Upper lobe of left lung (tissue), 4 donors: ENCODE measurements around the gene MYH8.

ENCODE experiments used
- EP300 ChIP-seq, 4 donors: sonication (generic); formaldehyde crosslinking; IDR thresholded peaks; one replicate each; pipeline ENCODE4 v1.5.1; 2017; ENCODE audit warnings: antibody characterized with exemption in 4 of 4, control low read depth in 2 of 4
- POLR2A ChIP-seq, 4 donors: fragments of 450-650 bp; IDR thresholded peaks; one replicate each; pipeline ENCODE4 v1.5.1; 2016 to 2017; ENCODE audit warnings: antibody characterized with exemption in 4 of 4, mild to moderate bottlenecking in 2 of 4
- POLR2AphosphoS5 ChIP-seq, 2 donors: sonication (generic); formaldehyde crosslinking; IDR thresholded peaks; one replicate each; pipeline ENCODE4 v1.5.1; 2017; ENCODE audit warnings: antibody characterized with exemption in 2 of 2
- TF ChIP-seq, protein P1 (sequence below), 6 experiments: fragments of 450-650 bp in 4 of 6; fragments of 200-600 bp in 2 of 6; sonication (generic) in 2 of 6; IDR thresholded peaks; one replicate each; pipeline ENCODE4 v1.5.1; 2016 to 2019; ENCODE audit warnings: antibody characterized with exemption in 6 of 6

DNA sequence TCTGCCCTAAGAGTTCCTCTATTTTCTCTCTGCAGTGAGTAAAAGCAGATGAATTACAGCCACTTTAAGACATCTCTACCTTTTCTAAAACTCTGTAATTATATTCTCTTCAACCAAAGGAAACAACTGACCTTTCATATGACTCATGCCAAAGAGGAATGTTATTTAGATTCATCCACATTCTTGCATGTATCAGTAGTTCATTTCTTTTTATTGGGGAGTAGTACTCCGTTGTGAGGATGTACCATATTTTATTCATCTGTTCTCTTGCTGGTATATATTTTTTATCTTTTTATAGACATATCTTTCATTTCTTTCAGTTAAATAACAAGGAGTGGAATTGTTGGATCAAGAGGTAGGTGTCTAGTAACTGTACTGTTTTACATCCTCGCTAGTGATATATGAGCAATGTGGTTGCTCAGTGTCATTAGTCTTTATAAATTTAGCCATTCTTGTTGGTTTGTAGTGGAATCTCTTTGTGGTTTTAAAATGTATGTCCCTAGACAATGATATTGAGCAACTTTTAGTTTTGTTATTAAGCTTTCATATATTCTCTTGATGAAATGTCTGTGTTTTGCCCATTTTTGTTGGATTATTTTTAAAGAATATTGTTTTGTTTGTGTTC, 7.8 kb upstream of the MYH8 start:
- no peak for TF ChIP-seq POLR2AphosphoS5 (IDR thresholded peaks at IDR 0.05)
- TF ChIP-seq POLR2A (IDR thresholded peaks at IDR 0.05) = no peak
- TF ChIP-seq, protein P1, sequence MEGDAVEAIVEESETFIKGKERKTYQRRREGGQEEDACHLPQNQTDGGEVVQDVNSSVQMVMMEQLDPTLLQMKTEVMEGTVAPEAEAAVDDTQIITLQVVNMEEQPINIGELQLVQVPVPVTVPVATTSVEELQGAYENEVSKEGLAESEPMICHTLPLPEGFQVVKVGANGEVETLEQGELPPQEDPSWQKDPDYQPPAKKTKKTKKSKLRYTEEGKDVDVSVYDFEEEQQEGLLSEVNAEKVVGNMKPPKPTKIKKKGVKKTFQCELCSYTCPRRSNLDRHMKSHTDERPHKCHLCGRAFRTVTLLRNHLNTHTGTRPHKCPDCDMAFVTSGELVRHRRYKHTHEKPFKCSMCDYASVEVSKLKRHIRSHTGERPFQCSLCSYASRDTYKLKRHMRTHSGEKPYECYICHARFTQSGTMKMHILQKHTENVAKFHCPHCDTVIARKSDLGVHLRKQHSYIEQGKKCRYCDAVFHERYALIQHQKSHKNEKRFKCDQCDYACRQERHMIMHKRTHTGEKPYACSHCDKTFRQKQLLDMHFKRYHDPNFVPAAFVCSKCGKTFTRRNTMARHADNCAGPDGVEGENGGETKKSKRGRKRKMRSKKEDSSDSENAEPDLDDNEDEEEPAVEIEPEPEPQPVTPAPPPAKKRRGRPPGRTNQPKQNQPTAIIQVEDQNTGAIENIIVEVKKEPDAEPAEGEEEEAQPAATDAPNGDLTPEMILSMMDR (IDR thresholded peaks at IDR 0.05) = no peak
- no peak for TF ChIP-seq EP300 (IDR thresholded peaks at IDR 0.05)
